Left kidney (tissue), 2 donors: ENCODE results near the gene RRAS. TPM values are rescaled to one million over a fixed set of nuclear protein-coding genes. Genes with fewer than 3 reads are reported as not detected.
"Not testable (repeated sequence)": the region's sequence is repeated elsewhere in the genome, so short reads cannot be mapped to it uniquely, and the experiment has no call there.

Experiments used
- DNase-seq: peaks from one replicate; pipeline ENCODE4 v3.0.0-alpha.2; 2013
- polyA plus RNA-seq: library from polyadenylated mRNA; unstranded; fragments of 120-200 nt; gene quantifications from one replicate; pipeline ENCODE4 v1.2.1, GENCODE V29; 2013; ENCODE audit not compliant: insufficient read length

The RRAS gene
- polyA plus RNA-seq, 1 donor = 16.2 TPM

- no peak for DNase-seq
Observed at GRCh38 chr19:49655570-49656455, 15.9 kb upstream of the RRAS start.

GRCh38 chr19:49654581-49654980 lies 14.6 kb upstream of the RRAS start:
- no peak for DNase-seq

GRCh38 chr19:49653466-49653806 lies 13.5 kb upstream of the RRAS start:
- no peak for DNase-seq

- no peak for DNase-seq
Observed at GRCh38 chr19:49652551-49653465, 12.9 kb upstream of the RRAS start.

- no peak for DNase-seq
Observed at GRCh38 chr19:49651820-49652550, 12.0 kb upstream of the RRAS start.

DNA sequence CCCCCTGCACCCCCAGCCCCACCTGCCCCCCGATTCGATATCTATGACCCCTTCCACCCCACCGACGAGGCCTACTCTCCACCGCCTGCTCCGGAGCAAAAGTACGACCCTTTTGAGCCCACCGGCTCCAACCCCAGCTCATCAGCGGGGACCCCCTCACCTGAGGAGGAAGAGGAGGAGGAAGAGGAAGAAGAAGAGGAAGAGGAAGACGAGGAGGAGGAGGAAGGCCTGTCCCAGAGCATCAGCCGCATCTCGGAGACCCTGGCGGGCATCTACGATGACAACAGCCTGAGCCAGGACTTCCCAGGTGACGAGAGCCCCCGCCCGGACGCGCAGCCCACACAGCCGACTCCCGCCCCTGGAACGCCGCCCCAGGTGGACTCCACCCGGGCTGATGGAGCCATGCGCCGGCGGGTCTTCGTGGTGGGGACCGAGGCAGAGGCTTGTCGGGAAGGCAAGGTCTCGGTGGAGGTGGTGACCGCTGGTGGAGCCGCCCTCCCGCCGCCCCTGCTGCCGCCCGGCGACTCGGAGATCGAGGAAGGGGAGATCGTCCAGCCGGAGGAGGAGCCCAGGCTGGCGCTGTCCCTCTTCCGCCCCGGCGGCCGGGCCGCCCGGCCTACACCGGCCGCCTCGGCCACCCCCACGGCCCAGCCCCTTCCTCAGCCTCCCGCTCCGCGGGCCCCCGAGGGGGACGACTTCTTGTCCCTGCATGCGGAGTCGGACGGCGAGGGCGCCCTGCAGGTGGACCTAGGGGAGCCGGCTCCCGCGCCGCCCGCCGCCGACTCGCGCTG lies 11.3 kb upstream of the RRAS start:
- DNase-seq = no peak

GRCh38 chr19:49646586-49646985 lies 6.6 kb upstream of the RRAS start:
- no peak for DNase-seq

DNA sequence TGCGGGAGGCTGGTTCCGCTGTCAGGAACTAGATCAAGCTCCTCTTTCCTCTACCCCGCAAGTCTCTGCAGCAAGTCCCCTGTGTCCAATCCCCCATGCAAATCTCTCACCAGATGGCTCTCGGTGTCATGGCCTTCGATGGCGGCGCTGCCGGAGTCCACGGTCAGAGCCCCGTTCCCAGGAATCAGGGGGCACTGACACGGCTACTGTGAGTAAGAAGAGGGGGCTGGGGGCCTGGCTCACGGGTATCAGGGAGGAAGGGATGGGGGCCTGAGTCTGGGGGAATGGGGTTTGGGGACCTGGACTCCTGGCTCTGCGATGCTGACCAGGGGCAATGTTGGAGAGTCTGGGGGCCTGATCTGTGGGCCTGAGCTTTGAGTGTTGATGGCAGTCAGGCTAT lies 6.1 kb upstream of the RRAS start:
- DNase-seq = no peak

- DNase-seq = no peak
Observed at GRCh38 chr19:49645592-49645991, 5.6 kb upstream of the RRAS start.

GRCh38 chr19:49643466-49643865 lies 3.5 kb upstream of the RRAS start:
- DNase-seq = no peak

GRCh38 chr19:49642492-49643035 lies 2.6 kb upstream of the RRAS start:
- DNase-seq = no peak

- peak; percentile 99 for DNase-seq
Observed at GRCh38 chr19:49641688-49642491, 1.9 kb upstream of the RRAS start, which contains the start of gene SCAF1. TSS of gene SCAF1 (plus strand) at chr19:49642209. CDS start at chr19:49645027, 2,818 bp downstream.

DNA sequence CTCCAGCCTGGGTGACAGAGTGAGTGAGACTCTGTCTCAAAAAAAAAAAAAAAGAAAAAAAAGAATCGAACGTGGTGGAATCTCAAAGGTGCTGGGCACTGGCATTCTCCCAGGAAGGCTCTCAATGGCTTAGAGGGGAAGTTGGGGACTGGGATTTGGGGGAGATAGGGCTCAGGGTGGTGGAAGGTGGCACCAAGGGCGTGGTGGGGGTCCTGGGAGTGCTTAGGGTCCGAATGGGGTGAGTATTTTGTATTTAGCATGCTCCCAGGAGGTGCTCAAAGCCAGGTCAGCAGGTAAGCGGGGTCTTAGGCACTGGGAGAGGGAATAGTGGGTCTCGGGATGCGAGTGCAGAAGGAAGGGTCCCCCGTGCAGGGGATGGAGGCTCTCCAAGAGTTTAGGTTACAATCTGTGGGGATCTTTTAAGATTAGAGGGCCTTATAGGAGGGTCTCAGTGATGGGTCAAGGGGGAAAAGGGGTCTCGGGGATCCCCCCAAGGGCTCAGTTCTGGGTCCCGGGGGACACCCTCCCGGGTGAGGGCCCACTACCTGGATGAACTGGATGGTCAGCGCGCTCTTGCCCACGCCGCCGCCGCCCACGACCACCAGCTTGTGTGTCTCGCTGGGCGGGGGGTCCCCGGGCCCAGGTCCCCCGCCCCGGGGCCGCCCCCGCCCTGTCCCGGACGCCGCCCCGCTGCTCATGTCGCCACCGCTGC lies 386 bp downstream of the RRAS start:
- no peak for DNase-seq

GRCh38 chr19:49637821-49638738 lies 1.9 kb downstream of the RRAS start:
- DNase-seq = no peak

GRCh38 chr19:49636233-49636932 lies 3.6 kb downstream of the RRAS start:
- no peak for DNase-seq

DNA sequence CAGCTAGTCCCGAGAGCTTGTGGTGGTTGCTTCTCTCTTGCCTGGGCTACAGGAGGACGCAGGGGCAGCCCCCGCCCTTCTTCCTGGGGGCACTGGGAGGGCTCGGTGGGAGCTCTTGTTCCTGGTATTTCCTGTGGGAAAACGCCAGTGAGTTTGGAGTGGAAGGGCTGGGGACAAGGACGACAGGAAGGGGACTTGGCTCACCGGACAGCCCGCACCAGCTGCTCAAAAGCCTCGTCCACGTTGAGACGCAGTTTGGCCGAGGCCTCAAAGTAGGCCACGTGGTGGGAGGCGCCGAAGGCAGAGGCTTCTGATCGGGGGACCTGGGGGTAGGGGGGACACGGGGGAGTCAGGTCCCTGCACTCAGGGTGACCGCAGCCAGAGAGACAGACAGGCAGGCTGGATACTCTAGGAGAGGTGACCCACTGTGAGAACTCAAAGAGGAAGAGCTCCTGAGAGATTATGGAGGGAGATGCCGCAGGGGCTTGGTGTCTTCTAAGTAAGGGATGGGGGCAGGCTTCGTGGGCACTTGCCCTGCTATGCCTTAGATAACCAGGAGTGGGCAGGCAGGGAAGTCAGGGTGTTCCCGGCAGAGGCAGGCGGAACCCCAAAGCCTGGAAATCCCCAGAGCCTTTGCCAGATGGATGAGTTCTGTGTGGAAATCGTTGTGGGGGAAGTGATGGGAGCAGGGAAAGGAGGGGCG lies 4.3 kb downstream of the RRAS start:
- DNase-seq = no peak

DNA sequence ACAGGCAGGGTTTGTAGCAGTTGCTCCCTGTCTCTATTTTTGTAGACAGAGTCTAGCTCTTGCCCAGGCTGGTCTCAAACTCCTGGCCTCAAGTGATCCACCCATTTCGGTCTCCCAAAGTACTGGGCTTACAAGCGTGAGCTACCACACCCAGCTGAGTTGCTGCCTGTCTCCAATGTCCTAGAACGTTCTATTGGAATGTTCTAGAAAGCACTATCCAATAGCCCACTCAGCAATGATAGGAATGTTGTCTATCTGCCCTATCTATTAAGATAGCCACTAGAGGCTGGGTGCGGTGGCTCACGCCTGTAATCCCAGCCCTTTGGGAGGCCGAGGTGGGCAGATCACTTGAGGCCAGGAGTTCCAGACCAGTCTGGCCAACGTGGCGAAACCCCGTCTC lies 6.7 kb downstream of the RRAS start:
- not testable (repeated sequence) for DNase-seq
